Spleen (tissue), 11 donors: ENCODE results near the gene WNT7A. TPM values are rescaled to one million over a fixed set of nuclear protein-coding genes. Genes with fewer than 3 reads are reported as not detected.

ENCODE experiments used
- DNase-seq: peaks from one replicate; pipeline ENCODE4 v3.0.0-alpha.2; 2020
- H3K27ac ChIP-seq, 8 donors: fragments of 200-600 bp; sonication (generic) in 7 of 8; 1 replicate in 4 of 8; 2 replicates in 4 of 8; pipeline versions ENCODE4 v1.5.0 to v1.8.0; 2016 to 2021; ENCODE audit warnings: inconsistent platforms in 4 of 8, mild to moderate bottlenecking in 4 of 8, moderate library complexity in 1 of 8
- H3K27me3 ChIP-seq, 7 donors: fragments of 200-600 bp; sonication (generic) in 6 of 7; replicated peaks in 1 of 7; 1 replicate in 4 of 7; 2 replicates in 3 of 7; pipeline versions ENCODE4 v1.5.0 to v1.8.0; 2016 to 2021; ENCODE audit warnings: inconsistent platforms in 3 of 7, mild to moderate bottlenecking in 1 of 7
- H3K36me3 ChIP-seq, 6 donors: fragments of 200-600 bp; sonication (generic) in 5 of 6; 1 replicate in 4 of 6; 2 replicates in 2 of 6; pipeline versions ENCODE4 v1.5.0 to v1.8.0; 2016 to 2021; ENCODE audit warnings: inconsistent platforms in 2 of 6
- H3K4me1 ChIP-seq, 6 donors: fragments of 200-600 bp; sonication (generic) in 5 of 6; 1 replicate in 3 of 6; 2 replicates in 3 of 6; pipeline versions ENCODE4 v1.5.0 to v1.8.0; 2016 to 2021; ENCODE audit warnings: inconsistent platforms in 3 of 6
- H3K4me3 ChIP-seq, 8 donors: fragments of 200-600 bp; sonication (generic) in 7 of 8; 1 replicate in 4 of 8; 2 replicates in 4 of 8; pipeline versions ENCODE4 v1.5.0 to v1.8.0; 2016 to 2021; ENCODE audit warnings: inconsistent platforms in 4 of 8, mild to moderate bottlenecking in 4 of 8, moderate library complexity in 2 of 8
- H3K9me3 ChIP-seq, 8 donors: fragments of 200-600 bp; sonication (generic) in 7 of 8; 1 replicate in 4 of 8; 2 replicates in 4 of 8; pipeline versions ENCODE4 v1.5.0 to v1.8.0; 2016 to 2021; ENCODE audit warnings: inconsistent platforms in 4 of 8
- POLR2A ChIP-seq, 3 donors: fragments of 450-650 bp; IDR thresholded peaks; one replicate each; pipeline ENCODE4 v1.5.1; 2017; ENCODE audit warnings: antibody characterized with exemption in 3 of 3, mild to moderate bottlenecking in 1 of 3
- POLR2AphosphoS5 ChIP-seq, 3 donors: sonication (generic); formaldehyde crosslinking; IDR thresholded peaks; one replicate each; pipeline ENCODE4 v1.5.1; 2017; ENCODE audit warnings: antibody characterized with exemption in 3 of 3
- WGBS, 5 donors: extraction: QIAGEN DNeasy Blood & Tissue Kit in 3 of 5; methylation state at CpG; one replicate each; pipeline versions ENCODE4 v1.1.5 to v1.1.7; 2013 to 2018; 5-methylcytosine and 5-hydroxymethylcytosine counted together
- intact Hi-C: fragments of 100-400 bp; cut with DNase I; formaldehyde crosslinking; loops from one replicate; pipeline ENCODE4 v1.15.0; 2023; ENCODE audit warnings: low total_unique reads
- polyA plus RNA-seq, 3 donors: library from polyadenylated mRNA; stranded (reverse); fragments of 200-250 nt; gene quantifications; one replicate each; pipeline ENCODE4 v1.2.1, GENCODE V29; 2013
- total RNA-seq, 7 donors: library from RNA; depleted of rRNA in 3 of 7; stranded (reverse); fragments of >200 nt in 3 of 7; fragmentation: NEBNext Ultra II Directional in 4 of 7; extraction: Animal tissue kit (Norgen Biotek cat#: 25700) in 4 of 7; gene quantifications; one replicate each; pipeline versions ENCODE4 v1.1.0 to v1.2.1, GENCODE V29; 2016 to 2021
- TF ChIP-seq, protein P1 (sequence below), 11 experiments: fragments of 200-600 bp in 7 of 11; fragments of 450-650 bp in 4 of 11; sonication (generic) in 4 of 11; IDR thresholded peaks in 8 of 11; conservative IDR thresholded peaks in 3 of 11; 1 replicate in 7 of 11; 2 replicates in 4 of 11; pipeline versions ENCODE4 v1.4.0 to v1.8.0; 2016 to 2021; ENCODE audit warnings: antibody characterized with exemption in 11 of 11, inconsistent platforms in 4 of 11, mild to moderate bottlenecking in 1 of 11
- donor health status: healthy with polysubstance abuse.
- donor health status: DM: no; HTN: no; CAD: no; lungs with moderate emphysema.
- donor health status: DM: no; HTN: no; CAD: no.
- donor health status: Bipolar disorder and iron deficiency.
- donor health status: healthy.
- donor health status: DM: no; HTN: no; CAD: no.
- donor health status: DM: yes; HTN: yes; CAD: no.

The WNT7A gene
- total and polyA plus RNA-seq, 10 donors, result 0.52 to 6.3 (median 2.0) TPM

DNA sequence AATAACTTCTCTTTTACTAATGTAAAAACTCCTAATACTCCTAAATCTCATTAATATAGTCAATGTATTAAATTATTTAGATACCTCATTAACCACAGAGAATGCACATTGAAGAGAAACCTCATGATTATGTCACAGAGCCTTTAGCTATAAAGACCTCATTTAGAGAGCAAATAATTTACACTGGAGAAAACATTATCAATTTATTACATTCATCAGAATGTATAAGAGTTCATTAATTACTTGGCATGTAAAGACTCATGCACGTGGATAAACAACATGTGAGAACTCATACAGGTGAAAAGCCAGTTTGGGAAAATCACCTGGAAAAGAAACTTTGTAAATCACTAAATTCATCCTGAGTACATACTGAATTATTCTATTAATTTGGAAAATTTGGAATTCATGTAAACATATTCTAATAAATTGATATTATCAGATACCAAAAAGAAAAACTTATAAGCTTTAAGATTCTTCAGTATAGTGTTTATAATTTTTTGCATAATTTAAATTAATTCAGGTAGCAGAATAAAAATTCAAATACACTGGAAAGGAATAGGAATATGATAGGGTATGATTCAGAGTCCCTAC lies 22.9 kb upstream of the WNT7A start:
- Histone ChIP-seq H3K4me1 (no peaks in the 10 kb centered on the region), H3K4me3 (no peak overlapping the region), H3K27ac (no peak overlapping the region), H3K36me3 (peaks cover 0 to 32% (median 7%) of the 10 kb centered on the region in 6 donors), H3K9me3 (peaks cover 15 to 98% (median 86%) of the 10 kb centered on the region in 8 donors), H3K27me3 (peaks cover 0 to 11% (median 0%) of the 10 kb centered on the region in 7 donors)
- no peak for DNase-seq
- TF ChIP-seq POLR2AphosphoS5 (IDR thresholded peaks at IDR 0.05), result no peak
- TF ChIP-seq, protein P1, sequence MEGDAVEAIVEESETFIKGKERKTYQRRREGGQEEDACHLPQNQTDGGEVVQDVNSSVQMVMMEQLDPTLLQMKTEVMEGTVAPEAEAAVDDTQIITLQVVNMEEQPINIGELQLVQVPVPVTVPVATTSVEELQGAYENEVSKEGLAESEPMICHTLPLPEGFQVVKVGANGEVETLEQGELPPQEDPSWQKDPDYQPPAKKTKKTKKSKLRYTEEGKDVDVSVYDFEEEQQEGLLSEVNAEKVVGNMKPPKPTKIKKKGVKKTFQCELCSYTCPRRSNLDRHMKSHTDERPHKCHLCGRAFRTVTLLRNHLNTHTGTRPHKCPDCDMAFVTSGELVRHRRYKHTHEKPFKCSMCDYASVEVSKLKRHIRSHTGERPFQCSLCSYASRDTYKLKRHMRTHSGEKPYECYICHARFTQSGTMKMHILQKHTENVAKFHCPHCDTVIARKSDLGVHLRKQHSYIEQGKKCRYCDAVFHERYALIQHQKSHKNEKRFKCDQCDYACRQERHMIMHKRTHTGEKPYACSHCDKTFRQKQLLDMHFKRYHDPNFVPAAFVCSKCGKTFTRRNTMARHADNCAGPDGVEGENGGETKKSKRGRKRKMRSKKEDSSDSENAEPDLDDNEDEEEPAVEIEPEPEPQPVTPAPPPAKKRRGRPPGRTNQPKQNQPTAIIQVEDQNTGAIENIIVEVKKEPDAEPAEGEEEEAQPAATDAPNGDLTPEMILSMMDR (IDR thresholded peaks at IDR 0.05 in 8 of 11, conservative IDR thresholded peaks at IDR 0.05 in 3 of 11), result no peak
- no peak for TF ChIP-seq POLR2A (IDR thresholded peaks at IDR 0.05)
- intact Hi-C loops, result no loop called here
- WGBS, 5 donors, result 53 to 73% (median 65%) methylated on average over 1 of the region's 1 CpG

DNA sequence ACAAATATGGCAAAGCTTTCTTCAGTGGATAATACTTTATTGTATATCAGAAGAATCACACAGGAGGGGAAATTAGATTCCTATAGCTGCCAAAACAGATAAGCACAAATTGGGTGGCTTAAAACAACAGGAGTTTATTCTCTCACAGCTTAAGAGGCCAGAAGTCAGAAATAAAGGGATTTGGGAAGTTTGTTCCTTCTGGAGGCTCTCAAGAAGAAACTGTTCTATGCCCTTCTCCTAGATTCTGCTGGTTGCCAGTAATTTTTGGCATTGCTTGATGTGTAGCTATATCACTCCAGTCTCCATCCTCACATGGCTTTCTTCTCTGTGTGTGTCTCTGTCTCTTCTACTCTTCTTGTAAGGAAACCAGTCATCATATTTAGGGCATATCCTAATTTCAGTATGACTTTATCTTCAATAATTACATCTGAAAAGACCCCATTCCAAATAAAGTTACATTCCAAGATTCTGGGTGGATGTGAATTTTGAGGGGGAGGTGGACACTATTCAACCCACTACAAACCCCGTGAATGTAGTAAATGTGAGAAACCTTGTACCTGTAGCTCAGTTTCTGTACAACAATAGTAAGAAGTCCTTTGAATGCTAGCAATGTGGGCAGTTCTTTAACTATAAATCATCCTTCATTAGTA lies 22.2 kb upstream of the WNT7A start:
- no peak for DNase-seq
- WGBS, 5 donors, result 66 to 88% (median 71%) methylated on average over 1 of the region's 1 CpG
- TF ChIP-seq, protein P1 (IDR thresholded peaks at IDR 0.05 in 8 of 11, conservative IDR thresholded peaks at IDR 0.05 in 3 of 11), result no peak
- no peak for TF ChIP-seq POLR2AphosphoS5 (IDR thresholded peaks at IDR 0.05)
- TF ChIP-seq POLR2A (IDR thresholded peaks at IDR 0.05), result no peak
- Histone ChIP-seq H3K9me3 (peaks cover 15 to 92% (median 79%) of the 10 kb centered on the region in 8 donors), H3K36me3 (peaks cover 0 to 32% (median 7%) of the 10 kb centered on the region in 6 donors), H3K4me1 (peaks cover 0 to under 1% (median 0%) of the 10 kb centered on the region in 6 donors), H3K4me3 (no peak overlapping the region), H3K27ac (no peak overlapping the region), H3K27me3 (peaks cover 0 to 11% (median 0%) of the 10 kb centered on the region in 7 donors)
- intact Hi-C loops, result no loop called here

DNA sequence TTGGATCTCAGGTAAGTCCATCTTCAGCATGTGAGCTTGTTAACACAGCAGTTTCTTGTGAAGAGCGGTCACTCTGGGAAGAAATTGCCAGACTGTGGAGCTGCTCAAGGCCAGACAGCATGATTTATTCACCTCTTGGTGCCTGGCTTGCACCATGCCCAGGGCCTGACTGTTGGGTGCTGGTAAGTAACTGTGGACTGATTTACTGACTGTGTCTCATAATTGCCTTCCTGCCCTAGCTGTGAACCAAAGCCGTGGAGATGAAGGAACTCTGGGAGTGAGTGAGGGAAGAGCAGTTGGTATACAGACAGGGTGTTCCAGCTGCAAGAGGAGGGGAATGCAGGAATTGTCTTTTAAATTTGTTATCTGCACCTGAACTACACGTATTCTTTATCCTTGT lies 18.5 kb upstream of the WNT7A start:
- no peak for DNase-seq
- Histone ChIP-seq H3K27ac (no peak overlapping the region), H3K9me3 (peaks cover 4 to 55% (median 42%) of the 10 kb centered on the region in 8 donors), H3K27me3 (peaks cover 0 to 20% (median 0%) of the 10 kb centered on the region in 7 donors), H3K4me3 (no peak overlapping the region), H3K36me3 (peaks cover 0 to 18% (median 3%) of the 10 kb centered on the region in 6 donors), H3K4me1 (peaks cover 7 to 24% (median 16%) of the 10 kb centered on the region in 6 donors)
- intact Hi-C loops, result loop anchor here (10.0 kb wide), 2 partner anchors 226 to 566 kb away; partner anchors contain the start of genes CHCHD4 and TMEM43
- WGBS, 5 donors, result 81 to 93% (median 84%) methylated on average over 3 of the region's 3 CpGs
- TF ChIP-seq, protein P1 (IDR thresholded peaks at IDR 0.05 in 8 of 11, conservative IDR thresholded peaks at IDR 0.05 in 3 of 11), result no peak
- no peak for TF ChIP-seq POLR2A (IDR thresholded peaks at IDR 0.05)
- no peak for TF ChIP-seq POLR2AphosphoS5 (IDR thresholded peaks at IDR 0.05)
